Mesangial cell (primary cell): Measurements from ENCODE around the gene RXRA. TPM values are rescaled to one million over a fixed set of nuclear protein-coding genes. Genes with fewer than 3 reads are reported as not detected.

Experiments
- total RNA-seq: library from RNA; depleted of rRNA; stranded (reverse); fragments of >200 nt; gene quantifications from 2 replicates; pipeline ENCODE4 v1.2.3, GENCODE V29; 2015

RXRA gene
- total RNA-seq = 24.1 and 29.4 TPM in 2 replicates

GRCh38 chr9:134325813-134326723 is at the start of gene RXRA:
RXRA (plus strand) TSS chr9:134326455; CDS start chr9:134326632, 177 bp downstream.

Other genes starting within 250 kb of the RXRA start
- 24.7 and 33.6 TPM in 2 replicates for gene WDR5, start 190.4 kb upstream of the RXRA start, total RNA-seq
- not detected in 2 replicates for gene RNU6ATAC, start 161.9 kb upstream of the RXRA start, total RNA-seq